ENCODE data around the gene ARHGEF40.

- no peak for TF ChIP-seq CTCF (IDR thresholded peaks at IDR 0.05; ENCODE audit: low read depth, low read length)
- no peak for TF ChIP-seq MAX (IDR thresholded peaks at IDR 0.05; ENCODE audit: low read depth, low read length)
Observed at GRCh38 chr14:21088687-21089086, 18.6 kb downstream of the ARHGEF40 start.
